ENCODE data around the gene GRM8.

Gene GRM8

DNA sequence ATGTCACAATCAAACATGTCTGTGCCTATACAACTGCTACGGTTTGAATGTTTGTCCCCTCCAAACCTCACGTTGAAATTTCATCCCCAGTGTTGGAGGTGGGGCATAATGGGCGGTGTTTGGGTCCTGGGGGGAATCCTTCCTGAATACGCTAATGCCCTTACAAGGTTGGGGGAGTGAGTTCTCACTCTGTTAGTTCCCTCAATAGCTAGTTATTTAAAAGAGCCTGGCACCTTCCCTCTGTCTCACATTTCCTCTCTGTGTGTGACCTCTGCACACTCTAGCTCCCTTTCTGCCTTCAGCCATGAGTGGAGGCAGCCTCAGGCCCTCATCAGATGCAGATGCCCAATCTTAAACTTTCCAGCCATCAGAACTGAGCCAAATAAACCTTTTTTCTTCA is 129.5 kb downstream of the GRM8 start:
- TF ChIP-seq FOXA1 (IDR thresholded peaks at IDR 0.05): no peak
- TF ChIP-seq BHLHE40 (IDR thresholded peaks at IDR 0.05; ENCODE audit: borderline replicate concordance): no peak
- TF ChIP-seq HDGF (IDR thresholded peaks at IDR 0.05; ENCODE audit: borderline replicate concordance): no peak
- no peak for DNase-seq (ENCODE audit: extremely low spot score)
- ChIA-PET CTCF (no interaction called here), POLR2A (no interaction called here)

DNA sequence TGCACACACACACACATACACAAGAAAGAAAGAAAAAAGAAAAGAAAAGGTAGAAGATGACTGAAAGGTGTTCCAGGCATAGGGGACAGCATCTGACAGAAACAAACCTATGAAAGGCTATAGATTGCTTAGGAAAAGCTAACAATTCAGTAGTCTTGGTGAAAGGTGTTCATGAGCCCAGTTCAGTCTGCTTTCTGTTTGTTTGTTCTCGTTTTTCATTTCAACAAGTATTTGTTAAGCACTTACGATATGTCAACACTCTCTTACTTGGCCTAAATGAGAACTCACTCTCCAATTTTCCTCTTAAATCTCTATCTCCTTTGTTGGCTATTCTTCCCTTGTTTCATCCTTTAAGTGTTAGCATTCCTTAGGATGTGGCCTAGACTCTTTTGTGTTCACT is 133.2 kb downstream of the GRM8 start:
- no peak for TF ChIP-seq ELF4 (IDR thresholded peaks at IDR 0.05)
- no peak for DNase-seq (ENCODE audit: extremely low spot score)
- CTCF ChIA-PET: no interaction called here
- POLR2A ChIA-PET: no interaction called here

DNA sequence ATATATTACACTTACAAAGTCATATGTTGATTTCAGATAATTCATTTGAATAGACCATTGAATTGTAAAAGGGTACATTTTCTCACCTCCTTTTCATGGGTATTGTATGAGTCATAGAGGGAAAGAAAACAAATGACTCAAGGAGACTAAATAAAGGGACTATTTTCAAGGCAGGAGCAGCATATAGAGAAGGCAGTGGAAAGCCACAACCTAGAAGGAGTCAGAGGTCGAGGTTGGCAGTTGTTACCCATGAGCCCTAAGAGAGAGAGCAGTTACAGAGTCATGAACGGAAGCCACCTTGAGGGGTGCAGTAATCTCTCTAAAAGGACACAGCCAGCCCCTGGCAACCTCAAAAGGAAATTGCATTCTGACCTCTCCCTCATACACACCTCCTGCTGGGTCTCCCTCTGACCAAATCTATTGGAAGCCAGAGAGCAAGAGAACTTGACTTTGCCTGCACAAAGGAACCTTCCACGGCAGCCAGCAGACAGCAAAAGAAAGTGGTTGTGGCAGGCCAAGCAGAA is 137.9 kb downstream of the GRM8 start:
- ChIA-PET POLR2A (no interaction called here), CTCF (no interaction called here)
- no peak for DNase-seq (ENCODE audit: extremely low spot score)
- TF ChIP-seq LEF1 (IDR thresholded peaks at IDR 0.05; ENCODE audit: borderline replicate concordance) (no peak), TARDBP (IDR thresholded peaks at IDR 0.05) (no peak)

DNA sequence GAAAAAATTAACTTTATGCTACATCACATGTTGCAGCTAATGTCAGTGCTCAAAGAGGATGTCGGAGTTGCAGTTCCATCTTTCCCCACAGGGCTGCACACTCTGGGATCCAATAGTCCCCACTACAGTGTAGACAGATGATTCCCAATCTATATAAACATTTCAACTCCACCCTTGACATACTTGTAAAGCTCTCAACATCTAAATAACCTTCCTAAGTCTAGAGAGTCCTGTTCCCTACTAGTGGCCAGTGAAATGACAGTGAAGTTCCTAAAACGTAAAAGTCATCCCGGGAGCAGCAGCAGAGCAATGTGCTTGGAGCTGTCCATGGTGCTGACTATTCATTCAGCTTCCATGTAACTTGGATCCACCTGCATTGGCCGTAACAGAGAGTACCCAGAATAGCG is 145.1 kb downstream of the GRM8 start:
- peak; percentile 55 for DNase-seq (ENCODE audit: extremely low spot score)
- POLR2A ChIA-PET: no interaction called here

DNA sequence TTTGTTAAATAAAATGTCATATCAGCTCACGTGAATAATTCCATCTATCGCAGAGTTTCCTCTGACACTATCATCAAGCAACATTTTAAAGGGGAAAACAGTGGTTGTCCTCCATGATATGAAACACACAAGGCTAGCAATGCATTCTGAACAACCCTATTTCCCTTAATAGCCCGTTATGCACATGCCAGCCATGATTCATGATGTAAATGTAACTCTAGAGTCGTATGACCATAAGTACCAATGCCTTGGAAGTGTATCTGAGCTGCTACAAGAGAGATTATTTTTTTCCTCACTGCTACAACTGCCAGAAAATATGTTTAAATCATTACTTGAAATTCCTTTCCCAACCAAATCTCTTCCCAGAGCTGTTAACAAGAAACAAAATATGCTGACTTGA is 159.4 kb downstream of the GRM8 start:
- ChIA-PET POLR2A (no interaction called here), CTCF (no interaction called here)
- TF ChIP-seq LEF1 (IDR thresholded peaks at IDR 0.05; ENCODE audit: borderline replicate concordance) (no peak), FOXK2 (IDR thresholded peaks at IDR 0.05) (no peak), TARDBP (IDR thresholded peaks at IDR 0.05) (no peak), NFRKB (IDR thresholded peaks at IDR 0.05) (no peak), L3MBTL2 (conservative IDR thresholded peaks at IDR 0.05) (no peak), HDGF (IDR thresholded peaks at IDR 0.05; ENCODE audit: borderline replicate concordance) (no peak), FOXM1 (IDR thresholded peaks at IDR 0.05; ENCODE audit: borderline replicate concordance) (no peak), FOXA1 (IDR thresholded peaks at IDR 0.05) (no peak), SP1 (IDR thresholded peaks at IDR 0.05) (no peak), SUZ12 (IDR thresholded peaks at IDR 0.05) (no peak), ARNT (IDR thresholded peaks at IDR 0.05) (no peak), BHLHE40 (IDR thresholded peaks at IDR 0.05; ENCODE audit: borderline replicate concordance) (no peak), ELF4 (IDR thresholded peaks at IDR 0.05) (no peak), ZNF384 (IDR thresholded peaks at IDR 0.05) (no peak), CTBP1 (IDR thresholded peaks at IDR 0.05; ENCODE audit: borderline replicate concordance) (no peak)
- TF ChIP-seq, protein P1, sequence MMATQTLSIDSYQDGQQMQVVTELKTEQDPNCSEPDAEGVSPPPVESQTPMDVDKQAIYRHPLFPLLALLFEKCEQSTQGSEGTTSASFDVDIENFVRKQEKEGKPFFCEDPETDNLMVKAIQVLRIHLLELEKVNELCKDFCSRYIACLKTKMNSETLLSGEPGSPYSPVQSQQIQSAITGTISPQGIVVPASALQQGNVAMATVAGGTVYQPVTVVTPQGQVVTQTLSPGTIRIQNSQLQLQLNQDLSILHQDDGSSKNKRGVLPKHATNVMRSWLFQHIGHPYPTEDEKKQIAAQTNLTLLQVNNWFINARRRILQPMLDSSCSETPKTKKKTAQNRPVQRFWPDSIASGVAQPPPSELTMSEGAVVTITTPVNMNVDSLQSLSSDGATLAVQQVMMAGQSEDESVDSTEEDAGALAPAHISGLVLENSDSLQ (IDR thresholded peaks at IDR 0.05): no peak
- DNase-seq (ENCODE audit: extremely low spot score): no peak

More for the DNA sequence above, 145.1 kb downstream of the GRM8 start:
- CTCF ChIA-PET: interaction anchor here (0.6 kb wide), 1 partner anchor 138 kb away, joined by 3 read pairs; no protein-coding TSS in a partner anchor
- TF ChIP-seq TARDBP (IDR thresholded peaks at IDR 0.05) (no peak), FOXM1 (IDR thresholded peaks at IDR 0.05; ENCODE audit: borderline replicate concordance) (no peak), HDGF (IDR thresholded peaks at IDR 0.05; ENCODE audit: borderline replicate concordance) (no peak), LEF1 (IDR thresholded peaks at IDR 0.05; ENCODE audit: borderline replicate concordance) (no peak), ARNT (IDR thresholded peaks at IDR 0.05) (no peak), ZNF384 (IDR thresholded peaks at IDR 0.05) (no peak), FOXK2 (IDR thresholded peaks at IDR 0.05) (no peak), NFRKB (IDR thresholded peaks at IDR 0.05) (no peak), CTBP1 (IDR thresholded peaks at IDR 0.05; ENCODE audit: borderline replicate concordance) (no peak), FOXA1 (IDR thresholded peaks at IDR 0.05) (no peak), SP1 (IDR thresholded peaks at IDR 0.05) (no peak), ELF4 (IDR thresholded peaks at IDR 0.05) (no peak), SUZ12 (IDR thresholded peaks at IDR 0.05) (no peak), L3MBTL2 (conservative IDR thresholded peaks at IDR 0.05) (no peak), BHLHE40 (IDR thresholded peaks at IDR 0.05; ENCODE audit: borderline replicate concordance) (no peak)
- TF ChIP-seq, protein P1 (IDR thresholded peaks at IDR 0.05): no peak

DNA sequence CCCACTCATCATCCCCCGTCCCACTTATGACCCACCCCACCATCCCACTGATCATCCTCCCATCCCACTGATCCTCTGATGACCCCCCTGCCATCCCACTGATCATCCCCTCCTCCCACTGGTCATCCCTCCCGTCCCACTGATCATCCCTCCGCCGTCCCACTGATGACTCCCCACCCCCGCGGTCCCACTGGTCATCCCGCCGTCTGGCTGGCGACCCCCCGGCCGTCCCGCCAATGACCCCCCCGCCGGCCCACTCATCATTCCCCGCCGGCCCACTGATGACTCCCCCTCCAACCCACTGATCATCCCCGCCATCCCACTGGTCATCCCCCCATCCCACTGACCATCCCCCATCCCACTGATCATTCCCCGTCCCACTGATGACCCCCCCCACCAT is 161.1 kb downstream of the GRM8 start:
- TF ChIP-seq SUZ12 (IDR thresholded peaks at IDR 0.05): no peak
- no peak for TF ChIP-seq ARNT (IDR thresholded peaks at IDR 0.05)
- TF ChIP-seq FOXA1 (IDR thresholded peaks at IDR 0.05): no peak
- no peak for TF ChIP-seq HDGF (IDR thresholded peaks at IDR 0.05; ENCODE audit: borderline replicate concordance)
- TF ChIP-seq NFRKB (IDR thresholded peaks at IDR 0.05): no peak
- no peak for TF ChIP-seq CTBP1 (IDR thresholded peaks at IDR 0.05; ENCODE audit: borderline replicate concordance)
- no peak for TF ChIP-seq L3MBTL2 (conservative IDR thresholded peaks at IDR 0.05)
- no peak for TF ChIP-seq FOXK2 (IDR thresholded peaks at IDR 0.05)
- no peak for TF ChIP-seq TARDBP (IDR thresholded peaks at IDR 0.05)
- TF ChIP-seq ZNF384 (IDR thresholded peaks at IDR 0.05): no peak
- no peak for TF ChIP-seq SP1 (IDR thresholded peaks at IDR 0.05)
- no peak for TF ChIP-seq ELF4 (IDR thresholded peaks at IDR 0.05)
- CTCF ChIA-PET: no interaction called here
- no peak for DNase-seq (ENCODE audit: extremely low spot score)
- POLR2A ChIA-PET: no interaction called here

DNA sequence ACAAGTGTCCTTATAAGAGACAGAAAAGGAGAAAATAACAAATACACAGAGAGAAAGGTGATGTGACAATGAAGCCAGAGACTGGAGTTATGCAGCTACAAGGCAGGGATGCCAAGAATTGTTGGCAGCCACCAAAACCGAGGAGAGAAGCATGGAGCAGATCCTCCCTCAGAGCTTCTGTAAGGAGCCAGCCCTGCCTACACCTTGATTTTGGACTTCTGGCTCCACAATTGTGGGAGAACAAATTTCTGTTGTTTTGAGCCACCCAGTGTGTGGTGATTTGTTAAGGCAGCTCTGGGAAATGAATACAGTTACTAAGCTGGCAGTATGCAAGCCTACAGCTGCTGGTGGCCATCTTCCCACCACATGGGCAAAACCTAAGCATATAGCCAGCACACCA is 163.6 kb downstream of the GRM8 start:
- ChIA-PET CTCF (interaction anchor here (0.6 kb wide), 1 partner anchor 8 kb away, joined by 11 read pairs; no protein-coding TSS in a partner anchor), POLR2A (no interaction called here)
- DNase-seq (ENCODE audit: extremely low spot score): no peak
- TF ChIP-seq ARNT (IDR thresholded peaks at IDR 0.05) (no peak), FOXA1 (IDR thresholded peaks at IDR 0.05) (no peak), L3MBTL2 (conservative IDR thresholded peaks at IDR 0.05) (no peak), LEF1 (IDR thresholded peaks at IDR 0.05; ENCODE audit: borderline replicate concordance) (no peak)
- TF ChIP-seq, protein P1 (IDR thresholded peaks at IDR 0.05): no peak

All from HEK293T (cell line).